ENCODE measurements around the gene CYP27A1. TPM values are rescaled to one million over a fixed set of nuclear protein-coding genes. Genes with fewer than 3 reads are reported as not detected.

The CYP27A1 gene
- total RNA-seq, 1 donor from 2014 or later, result 0.11 TPM

- H3K27ac Mint-ChIP-seq, result no peak overlapping the region
- peaks cover 17% of the 10 kb centered on the region for H3K27me3 Mint-ChIP-seq (ENCODE audit: insufficient read depth, low read depth)
- H3K9ac ChIP-seq, result no peak overlapping the region
- H3K27ac ChIP-seq, result no peak overlapping the region
- no peaks in the 10 kb centered on the region for H3K4me1 Mint-ChIP-seq
- H3K27me3 ChIP-seq, result peaks cover 33% of the 10 kb centered on the region
- H3F3A ChIP-seq (ENCODE audit: low read depth), result no peaks in the 10 kb centered on the region
- no peaks in the 10 kb centered on the region for H3K36me3 ChIP-seq
- peaks cover 3% of the 10 kb centered on the region for H3K9me3 Mint-ChIP-seq
- H3K4me2 ChIP-seq, result no peak overlapping the region
- no peak overlapping the region for H3K4me3 Mint-ChIP-seq
- no peaks in the 10 kb centered on the region for H3K79me2 ChIP-seq (ENCODE audit: low read depth)
- no peak for TF ChIP-seq EZH2 (IDR thresholded peaks at IDR 0.05)
- TF ChIP-seq CTCF (IDR thresholded peaks at IDR 0.05), result no peak
- no peak for TF ChIP-seq EZH2phosphoT487 (IDR thresholded peaks at IDR 0.05)
- no peak for DNase-seq (ENCODE audit: low spot score)
- no peak overlapping the region for H2AFZ ChIP-seq (replicated peaks)
- H3K4me1 ChIP-seq, result no peaks in the 10 kb centered on the region
- H4K20me1 ChIP-seq (ENCODE audit: low read depth), result no peaks in the 10 kb centered on the region
- H3K9me3 ChIP-seq (ENCODE audit: low read depth), result no peaks in the 10 kb centered on the region
- no peak overlapping the region for H3K4me3 ChIP-seq
- no peaks in the 10 kb centered on the region for H3K36me3 Mint-ChIP-seq
Observed at GRCh38 chr2:218834685-218835084, 52.7 kb downstream of the CYP27A1 start.

- Histone ChIP-seq H3K79me2 (ENCODE audit: low read depth) (no peaks in the 10 kb centered on the region), H3F3A (ENCODE audit: low read depth) (no peaks in the 10 kb centered on the region), H3K4me2 (no peak overlapping the region), H3K9ac (no peak overlapping the region), H3K4me3 (no peak overlapping the region), H3K9me3 (ENCODE audit: low read depth) (no peaks in the 10 kb centered on the region), H2AFZ (replicated peaks) (no peak overlapping the region), H3K27ac (no peak overlapping the region), H4K20me1 (ENCODE audit: low read depth) (no peaks in the 10 kb centered on the region), H3K36me3 (no peaks in the 10 kb centered on the region), H3K27me3 (peaks cover 33% of the 10 kb centered on the region), H3K4me1 (no peaks in the 10 kb centered on the region)
- Mint-ChIP-seq H3K4me1 (no peaks in the 10 kb centered on the region), H3K27me3 (ENCODE audit: insufficient read depth, low read depth) (peaks cover 8% of the 10 kb centered on the region), H3K27ac (no peak overlapping the region), H3K9me3 (peaks cover 3% of the 10 kb centered on the region), H3K4me3 (no peak overlapping the region), H3K36me3 (no peaks in the 10 kb centered on the region)
- TF ChIP-seq EZH2 (IDR thresholded peaks at IDR 0.05) (no peak), CTCF (IDR thresholded peaks at IDR 0.05) (no peak), EZH2phosphoT487 (IDR thresholded peaks at IDR 0.05) (no peak)
- DNase-seq (ENCODE audit: low spot score), result no peak
Observed at GRCh38 chr2:218837495-218837894, 55.5 kb downstream of the CYP27A1 start.

GRCh38 chr2:218839430-218839829, 57.5 kb downstream of the CYP27A1 start:
- H2AFZ ChIP-seq (replicated peaks), result no peak overlapping the region
- peaks cover 6% of the 10 kb centered on the region for H3K9me3 Mint-ChIP-seq
- H3K4me3 ChIP-seq, result no peak overlapping the region
- no peaks in the 10 kb centered on the region for H4K20me1 ChIP-seq (ENCODE audit: low read depth)
- H3K27ac ChIP-seq, result no peak overlapping the region
- H3K27me3 ChIP-seq, result peaks cover 27% of the 10 kb centered on the region
- H3K9ac ChIP-seq, result no peak overlapping the region
- H3K27me3 Mint-ChIP-seq (ENCODE audit: insufficient read depth, low read depth), result peaks cover 9% of the 10 kb centered on the region
- no peaks in the 10 kb centered on the region for H3K36me3 Mint-ChIP-seq
- H3K4me3 Mint-ChIP-seq, result no peak overlapping the region
- no peak overlapping the region for H3K4me2 ChIP-seq
- no peak overlapping the region for H3K27ac Mint-ChIP-seq
- H3K4me1 ChIP-seq, result no peaks in the 10 kb centered on the region
- no peaks in the 10 kb centered on the region for H3F3A ChIP-seq (ENCODE audit: low read depth)
- TF ChIP-seq EZH2phosphoT487 (IDR thresholded peaks at IDR 0.05), result no peak
- TF ChIP-seq EZH2 (IDR thresholded peaks at IDR 0.05), result no peak
- no peak for TF ChIP-seq CTCF (IDR thresholded peaks at IDR 0.05)
- DNase-seq (ENCODE audit: low spot score), result no peak
- no peaks in the 10 kb centered on the region for H3K79me2 ChIP-seq (ENCODE audit: low read depth)
- no peaks in the 10 kb centered on the region for H3K4me1 Mint-ChIP-seq
- H3K36me3 ChIP-seq, result no peaks in the 10 kb centered on the region
- H3K9me3 ChIP-seq (ENCODE audit: low read depth), result no peaks in the 10 kb centered on the region

Measured in neural progenitor cell (in vitro differentiated cells).